GM12872 (cell line): ENCODE results near the gene SLC12A8.

Experiments
- CTCF ChIP-seq: IDR thresholded peaks from 3 replicates; pipeline ENCODE4 v1.5.1; 2011; ENCODE audit warnings: low read depth, mild to moderate bottlenecking, low read length, moderate library complexity; ENCODE audit not compliant: insufficient read depth

SLC12A8 gene

GRCh38 chr3:125051715-125052581 is 160.6 kb downstream of the SLC12A8 start:
- no peak for TF ChIP-seq CTCF

GRCh38 chr3:125051205-125051604 is 161.3 kb downstream of the SLC12A8 start:
- TF ChIP-seq CTCF, result no peak

GRCh38 chr3:125050488-125051090 is 162.0 kb downstream of the SLC12A8 start:
- TF ChIP-seq CTCF, result no peak

- TF ChIP-seq CTCF, result no peak
Observed at GRCh38 chr3:125048282-125048681, 164.3 kb downstream of the SLC12A8 start.

- no peak for TF ChIP-seq CTCF
Observed at GRCh38 chr3:125045965-125046364, 166.6 kb downstream of the SLC12A8 start.

GRCh38 chr3:125045194-125045593 is 167.4 kb downstream of the SLC12A8 start:
- TF ChIP-seq CTCF, result no peak

- TF ChIP-seq CTCF, result no peak
Observed at GRCh38 chr3:125043599-125044151, 168.9 kb downstream of the SLC12A8 start.
